Renal cortical epithelial cell (primary cell): ENCODE measurements around the gene KCTD21. TPM values are rescaled to one million over a fixed set of nuclear protein-coding genes. Genes with fewer than 3 reads are reported as not detected.
"Not testable (repeated sequence)": the region's sequence is repeated elsewhere in the genome, so short reads cannot be mapped to it uniquely, and the experiment has no call there.

Experiments
- DNase-seq: peaks from one replicate; pipeline ENCODE4 v3.0.0-alpha.2; 2011; ENCODE audit warnings: low read depth
- total RNA-seq: library from RNA; depleted of rRNA; stranded (reverse); fragments of >200 nt; gene quantifications from 2 replicates; pipeline ENCODE4 v1.2.3, GENCODE V29; 2014

Gene KCTD21
- total RNA-seq, 1 donor from 2014 or later, result 12.6 TPM

DNA sequence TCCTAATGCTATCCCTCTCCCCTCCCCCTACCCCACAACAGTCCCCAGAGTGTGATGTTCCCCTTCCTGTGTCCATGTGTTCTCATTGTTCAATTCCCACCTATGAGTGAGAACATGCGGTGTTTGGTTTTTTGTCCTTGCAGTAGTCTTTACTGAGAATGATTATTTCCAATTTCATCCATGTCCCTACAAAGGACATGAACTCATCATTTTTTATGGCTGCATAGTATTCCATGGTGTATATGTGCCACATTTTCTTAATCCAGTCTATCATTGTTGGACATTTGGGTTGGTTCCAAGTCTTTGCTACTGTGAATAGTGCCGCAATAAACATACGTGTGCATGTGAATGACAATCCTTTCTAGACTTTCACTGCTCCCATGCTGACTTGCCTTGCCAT is 12.6 kb downstream of the KCTD21 start:
- DNase-seq, result not testable (repeated sequence)

DNA sequence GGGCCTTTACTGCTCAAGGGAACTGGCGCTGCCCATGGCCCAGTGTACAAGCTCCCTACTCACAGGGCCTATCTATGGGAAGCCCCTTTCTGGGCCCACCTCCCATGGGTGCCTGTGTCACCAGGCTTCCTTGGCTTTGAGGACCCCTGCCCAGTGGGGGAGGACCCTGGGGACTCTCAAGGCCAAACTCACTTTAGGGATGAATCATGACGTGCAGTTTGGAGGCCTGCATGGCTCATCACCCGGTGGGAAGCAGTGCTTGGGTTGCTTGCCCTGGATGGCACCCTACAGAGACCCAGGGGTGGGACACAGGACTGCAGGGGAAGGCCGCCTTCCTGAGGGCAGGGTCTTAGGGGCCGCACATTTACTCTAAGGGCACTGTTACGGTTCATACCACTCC is 16.5 kb downstream of the KCTD21 start:
- DNase-seq, result no peak

DNA sequence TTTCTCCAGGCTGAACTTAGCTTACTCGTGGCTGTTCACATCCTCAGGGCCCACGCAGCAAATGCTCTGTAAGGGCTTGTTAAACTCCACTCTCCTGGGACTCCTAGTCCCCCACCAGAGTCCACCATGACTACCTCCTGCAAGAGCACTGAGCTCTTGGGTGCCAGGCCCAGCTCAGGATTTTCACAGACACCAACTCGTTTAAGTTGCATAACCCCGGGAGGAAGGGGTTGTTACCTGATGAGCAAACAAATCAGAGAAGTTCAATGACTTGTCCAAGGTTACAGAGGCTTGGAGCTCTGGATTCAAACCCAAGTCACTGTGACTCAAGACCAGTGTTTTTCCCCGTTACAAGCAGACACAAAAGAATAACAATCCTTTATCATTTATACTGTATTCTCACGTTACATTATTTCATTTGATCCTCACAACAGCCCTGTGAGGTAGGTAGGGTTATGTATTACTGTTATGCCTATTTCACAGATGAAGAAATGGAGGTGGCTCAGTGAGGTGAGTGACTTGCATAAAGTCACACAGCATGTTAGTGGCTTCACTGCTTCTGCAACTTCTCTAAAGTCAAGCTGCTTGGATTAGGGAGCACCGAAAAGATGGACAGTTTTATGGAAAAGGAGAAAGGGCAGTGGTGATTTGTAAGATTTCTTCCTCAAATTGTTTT is 17.4 kb downstream of the KCTD21 start:
- DNase-seq, result no peak

DNA sequence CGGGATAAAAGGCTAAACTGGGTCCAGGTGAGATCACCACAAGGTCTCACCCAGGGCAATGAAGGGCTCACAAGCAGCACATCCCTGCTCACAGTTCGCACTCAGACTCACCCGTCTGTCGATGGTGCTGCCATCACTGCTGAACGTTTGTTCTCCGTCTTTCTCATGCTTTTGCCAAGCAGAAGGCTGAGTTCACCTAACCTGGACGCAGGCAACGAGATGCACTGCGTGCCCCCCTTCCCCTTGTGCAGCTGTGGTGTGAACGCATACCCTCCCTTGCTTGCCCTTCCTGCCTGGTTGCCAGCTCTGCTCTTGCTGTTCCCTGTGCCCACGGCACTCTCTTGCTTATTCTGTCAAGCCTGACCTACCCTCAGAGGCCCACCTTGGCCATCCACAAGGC is 18.0 kb downstream of the KCTD21 start:
- DNase-seq, result no peak

DNA sequence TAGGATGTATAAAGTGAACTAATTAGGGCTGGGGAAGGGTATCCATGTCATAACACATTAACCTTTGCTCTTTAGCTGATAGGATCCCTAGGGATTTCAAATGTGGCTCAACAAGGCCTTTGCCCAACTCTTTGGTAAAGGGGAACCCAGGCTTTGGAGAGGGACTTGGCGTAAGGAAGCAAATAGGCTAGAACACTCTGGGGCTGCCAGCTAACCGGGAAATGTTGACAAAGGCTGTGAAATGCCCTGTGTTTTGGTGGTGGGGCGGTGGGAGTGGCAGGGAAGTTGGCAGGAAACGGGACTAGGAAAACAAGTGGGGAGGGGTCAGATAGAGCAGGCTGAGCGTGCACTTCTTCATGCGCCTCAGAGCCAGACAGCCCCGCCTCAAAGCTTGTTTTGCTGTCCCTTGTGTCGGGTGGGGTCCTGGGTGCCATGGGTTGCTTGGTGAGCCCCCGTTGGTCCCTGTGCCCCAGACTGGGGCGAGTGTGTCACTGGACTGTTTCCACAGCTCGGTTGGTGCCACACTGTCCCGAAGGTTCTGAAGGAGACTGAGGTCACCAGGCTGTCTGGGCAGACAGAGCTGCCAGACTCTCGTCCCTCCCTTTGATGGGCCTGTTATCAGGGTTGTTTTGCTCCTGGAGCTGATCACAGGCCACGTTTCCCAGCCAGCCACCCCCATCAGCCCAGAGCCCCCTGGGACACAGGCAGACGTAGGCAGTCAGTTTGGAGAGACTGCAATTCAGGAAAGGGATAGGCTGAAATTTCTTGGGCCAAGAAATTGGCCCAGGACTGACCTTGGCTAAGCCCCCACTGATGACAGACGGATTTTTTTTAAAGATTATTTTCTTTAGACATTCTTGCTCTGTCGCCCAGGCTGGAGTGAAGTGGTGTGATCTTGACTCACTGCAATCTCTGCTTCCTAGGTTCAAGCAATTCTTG is 19.6 kb downstream of the KCTD21 start:
- DNase-seq, result no peak

DNA sequence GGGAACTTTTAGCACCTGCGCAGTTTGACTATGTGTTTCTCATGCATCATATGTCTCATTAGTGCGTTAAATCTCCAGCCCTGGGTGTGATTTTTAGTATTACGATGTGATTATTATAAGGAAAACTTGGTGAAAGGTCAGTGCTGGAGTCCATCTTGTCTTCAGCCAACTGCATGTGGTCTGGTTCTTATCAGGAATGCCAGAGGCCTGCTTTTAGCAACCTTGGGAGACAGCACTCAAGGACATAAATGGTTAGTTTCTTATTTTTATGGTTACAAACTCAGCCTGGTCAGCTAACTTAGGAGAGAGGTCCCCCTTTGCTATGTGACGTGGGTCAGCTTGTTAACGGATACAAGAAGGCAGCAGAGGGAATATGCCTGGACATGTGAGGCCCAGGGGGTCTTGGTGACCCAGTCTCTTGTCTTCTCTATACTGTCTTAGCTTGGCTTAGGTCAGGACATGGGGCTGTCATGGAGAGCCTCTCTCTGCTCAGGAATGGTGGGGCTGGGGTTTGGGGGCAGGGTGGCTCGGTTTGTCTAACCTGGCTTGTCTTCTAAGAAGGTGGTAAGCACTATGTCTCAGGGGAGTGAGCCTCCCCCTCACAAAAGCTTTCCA is 21.5 kb downstream of the KCTD21 start:
- DNase-seq, result no peak

DNA sequence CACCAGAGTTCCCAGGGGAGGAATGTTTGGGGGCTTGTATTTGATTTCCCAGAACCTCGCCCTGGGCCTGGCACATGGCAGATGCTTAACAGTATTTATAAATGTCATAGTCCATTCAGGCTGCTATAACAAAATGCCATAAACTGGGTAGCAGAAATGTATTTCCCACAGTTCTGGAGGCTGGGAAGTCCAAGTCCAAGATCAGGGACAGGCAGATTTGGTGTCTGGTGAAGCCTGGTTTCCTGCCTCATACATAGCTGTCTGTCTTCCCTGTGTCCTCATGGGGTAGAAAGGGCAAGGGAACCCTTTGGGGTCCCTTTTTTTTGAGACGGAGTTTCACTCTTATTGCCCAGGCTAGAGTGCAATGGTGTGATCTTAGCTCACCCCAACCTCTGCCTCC is 24.0 kb downstream of the KCTD21 start:
- DNase-seq, result no peak

DNA sequence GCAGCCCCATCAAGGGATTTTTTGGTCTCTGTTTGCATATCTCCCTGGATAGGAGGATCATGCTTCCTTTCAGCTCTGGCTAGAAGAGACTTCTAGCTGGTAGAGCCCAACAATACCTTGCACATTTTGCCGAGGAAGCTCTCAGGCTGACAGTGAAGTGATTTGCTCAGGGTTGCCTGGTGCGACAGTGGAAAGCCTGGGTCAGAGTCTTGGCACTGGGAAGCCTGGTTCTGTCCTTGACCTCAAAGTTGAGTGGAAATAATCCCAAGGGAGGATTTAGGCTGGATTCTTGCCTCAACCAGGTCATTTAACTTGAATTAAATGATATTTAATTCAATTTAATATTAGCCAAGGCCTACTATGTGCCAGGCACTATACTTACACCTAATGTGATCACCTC is 24.6 kb downstream of the KCTD21 start:
- no peak for DNase-seq

DNA sequence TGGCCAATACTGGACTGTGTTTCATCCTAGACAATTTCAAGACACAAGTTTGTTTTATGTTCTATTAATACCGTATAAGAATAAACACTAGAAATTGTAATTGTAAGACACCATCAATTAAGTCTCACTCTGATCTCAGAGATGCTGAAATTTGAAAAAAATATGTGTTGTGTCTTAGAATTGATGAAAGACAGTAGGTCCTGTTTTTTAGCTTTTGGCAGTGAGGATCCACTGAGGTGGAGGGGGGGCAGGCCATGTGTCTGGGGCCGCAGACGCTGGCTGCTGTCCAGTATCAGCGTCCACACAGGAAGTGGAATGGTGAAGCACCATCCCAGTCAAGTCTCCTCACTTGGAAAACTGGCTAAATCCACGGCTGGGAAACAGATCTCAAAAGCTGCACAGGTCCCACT is 26.5 kb downstream of the KCTD21 start:
- DNase-seq, result no peak

DNA sequence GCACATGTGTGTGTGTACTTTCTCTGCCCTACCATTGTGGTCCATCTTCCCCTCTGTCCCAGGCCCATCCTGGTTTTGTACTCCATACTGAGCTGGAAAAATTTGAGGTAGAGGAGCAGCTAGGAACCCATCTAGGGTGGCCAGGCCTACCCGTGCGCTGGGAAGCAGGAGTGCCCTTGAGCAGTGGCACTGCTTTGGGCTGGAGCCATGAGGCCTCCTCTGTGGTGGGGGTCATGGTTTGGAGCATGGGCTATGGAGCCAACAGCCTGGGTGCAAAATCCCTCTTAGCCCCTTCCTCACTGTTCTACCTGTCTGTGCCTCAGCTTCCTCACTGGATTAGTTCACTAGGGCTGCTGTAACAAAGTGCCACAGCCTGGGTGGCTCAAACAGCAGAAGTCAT is 27.1 kb downstream of the KCTD21 start:
- no peak for DNase-seq

DNA sequence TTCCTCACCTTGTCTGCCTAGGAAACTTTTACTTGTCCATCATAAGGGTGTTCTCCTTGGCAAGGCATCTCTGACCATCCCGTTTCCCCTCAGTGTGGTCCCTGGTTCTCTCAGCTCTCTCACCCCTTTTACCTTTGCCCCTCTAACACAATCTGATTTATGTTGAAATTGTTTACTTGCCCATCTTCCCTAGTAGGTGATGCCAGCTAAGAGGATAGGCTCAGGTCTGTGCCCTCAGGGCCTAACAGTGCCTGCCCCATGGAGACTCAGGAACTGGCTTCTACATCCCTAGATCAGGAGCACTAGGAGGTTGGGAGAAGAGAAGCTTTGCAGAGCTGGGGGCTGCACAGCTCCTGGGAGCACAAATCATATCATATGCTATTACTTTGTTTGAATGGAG is 27.9 kb downstream of the KCTD21 start:
- DNase-seq, result no peak

DNA sequence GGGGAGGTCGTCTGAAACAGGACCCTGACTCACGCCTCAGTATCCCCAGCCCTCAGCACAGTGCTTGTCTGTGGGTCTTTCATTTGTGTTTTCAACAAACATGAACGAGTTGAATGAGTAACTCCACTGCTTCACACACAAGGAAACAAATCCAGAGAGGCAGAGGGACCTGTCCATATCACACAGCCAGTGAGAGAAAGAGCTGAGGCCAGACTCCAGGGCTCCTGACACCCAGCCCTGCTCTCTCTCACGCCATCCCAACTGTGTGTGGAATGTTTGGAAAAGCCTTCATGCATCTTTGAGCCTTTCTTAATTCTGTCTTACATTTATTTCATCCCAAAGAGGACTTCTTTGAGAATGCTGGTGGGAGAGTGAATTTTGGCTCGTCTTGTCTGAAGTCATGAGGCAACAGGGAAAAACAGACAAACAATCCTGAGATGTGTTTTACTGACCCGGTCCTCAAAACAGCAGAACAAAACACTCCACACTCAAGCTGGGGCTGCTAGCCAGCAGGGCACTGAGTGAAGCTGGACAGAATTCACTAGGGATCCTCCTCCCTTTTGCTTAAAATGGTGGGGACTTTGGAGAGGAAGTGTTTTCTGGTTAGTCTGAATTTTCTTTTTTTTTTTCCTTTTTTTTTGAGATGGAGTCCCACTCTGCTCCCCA is 29.3 kb downstream of the KCTD21 start:
- no peak for DNase-seq

DNA sequence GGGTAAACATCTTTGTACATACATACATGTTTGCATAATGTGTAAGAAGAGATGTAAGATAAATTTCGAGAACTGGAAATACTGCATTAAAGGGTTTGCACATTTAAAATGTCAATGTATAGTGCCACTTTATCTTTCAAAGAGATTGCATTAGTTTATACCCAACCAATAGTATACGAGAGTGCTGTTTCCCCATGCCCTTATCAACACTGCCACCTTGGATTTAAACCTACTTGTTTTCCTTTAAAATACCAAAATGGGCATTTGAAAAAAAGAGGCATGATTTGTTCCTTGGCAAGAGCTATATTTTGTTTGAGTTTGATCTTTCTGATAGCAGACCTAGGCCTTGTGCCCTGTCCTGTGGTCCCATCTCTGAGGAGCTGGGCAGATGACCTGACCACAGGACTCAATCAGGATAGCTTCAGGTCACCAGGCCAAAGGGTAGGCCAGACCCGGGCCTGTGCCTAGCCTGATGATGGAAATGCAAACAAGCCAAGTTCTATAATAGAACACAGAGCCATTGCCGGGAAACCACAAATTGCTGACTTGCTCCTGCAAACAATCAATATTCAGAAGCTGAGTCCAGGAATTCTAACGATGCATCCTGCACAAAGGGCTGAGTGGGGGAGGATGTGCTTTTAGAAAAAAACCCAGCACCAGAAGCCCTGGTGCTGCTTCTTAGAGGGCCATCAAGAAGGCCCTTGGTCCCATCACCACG is 32.1 kb downstream of the KCTD21 start:
- DNase-seq, result peak; percentile 13

DNA sequence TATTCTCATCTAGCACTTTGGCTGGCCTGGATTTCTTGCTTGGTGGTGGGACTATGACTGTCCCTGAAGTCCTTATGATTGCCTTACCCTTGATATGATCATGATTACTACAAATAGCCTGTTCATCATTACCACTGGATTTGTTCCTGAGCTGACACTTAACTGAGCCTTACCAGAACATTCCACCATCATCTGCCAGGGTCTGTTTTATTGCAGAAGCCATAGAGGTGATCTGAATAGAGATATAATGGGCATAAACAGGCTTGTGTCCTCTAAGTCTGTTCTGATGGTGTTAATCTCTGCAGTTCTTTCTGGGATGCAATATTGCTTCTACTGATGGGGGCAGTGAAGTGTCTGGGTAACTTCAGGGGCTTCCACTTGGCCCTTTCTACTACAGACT is 36.6 kb downstream of the KCTD21 start:
- DNase-seq, result no peak

DNA sequence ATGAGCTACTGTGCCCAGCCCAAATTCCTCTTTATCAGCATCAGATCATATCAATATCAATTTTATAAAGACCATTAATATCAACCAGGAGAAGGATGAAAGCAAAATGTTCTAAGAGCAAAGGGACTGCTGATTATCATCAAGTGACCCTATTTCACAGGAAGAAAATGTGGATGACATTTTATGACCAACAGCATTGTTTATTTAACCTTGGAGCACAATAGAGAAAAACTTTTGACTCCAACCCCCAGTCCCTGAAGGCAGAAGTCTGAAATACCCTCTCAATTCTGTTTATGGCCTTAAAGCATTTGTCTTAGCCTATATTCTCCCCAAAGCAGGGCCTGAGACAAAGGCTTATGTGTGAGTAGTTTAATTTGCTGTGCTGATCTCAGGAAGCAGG is 37.7 kb downstream of the KCTD21 start:
- DNase-seq, result no peak

DNA sequence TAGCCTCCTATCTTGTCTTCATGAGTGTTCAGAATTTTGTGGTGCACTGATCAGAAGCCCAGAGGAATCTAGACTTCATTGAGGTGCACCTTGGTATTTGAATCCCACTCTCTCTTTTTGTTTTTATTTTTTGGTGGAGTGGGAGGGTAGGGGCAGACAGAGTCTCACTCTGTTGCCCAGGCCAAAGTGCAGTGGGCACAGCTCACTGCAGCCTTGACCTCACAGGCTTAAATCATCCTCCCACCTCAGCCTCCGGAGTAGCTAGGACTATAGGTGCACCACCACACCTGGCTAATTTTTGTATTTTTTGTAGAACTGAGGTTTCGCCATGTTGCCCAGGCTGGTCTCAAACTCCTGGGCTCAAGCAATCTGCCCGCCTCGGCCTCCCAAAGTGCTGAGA is 38.1 kb downstream of the KCTD21 start:
- DNase-seq, result no peak

DNA sequence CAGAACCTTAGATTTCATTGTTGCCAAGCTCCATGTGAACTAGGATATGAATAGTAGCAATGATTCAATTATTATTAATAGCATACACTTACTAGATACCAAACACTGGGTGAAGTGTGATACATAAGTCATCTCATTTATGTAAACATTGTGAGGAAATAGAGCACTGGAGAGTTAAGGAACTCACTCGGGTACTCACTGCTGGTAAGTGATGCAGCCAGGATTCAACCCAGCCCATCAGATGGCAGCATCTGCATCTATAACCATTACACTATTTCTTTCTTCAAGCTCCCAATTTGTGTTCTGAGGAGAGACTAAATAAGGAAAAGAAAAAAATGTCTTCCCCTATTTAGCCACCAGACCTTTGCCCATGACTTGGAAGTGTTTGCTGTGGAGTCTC is 38.8 kb downstream of the KCTD21 start:
- DNase-seq, result no peak

DNA sequence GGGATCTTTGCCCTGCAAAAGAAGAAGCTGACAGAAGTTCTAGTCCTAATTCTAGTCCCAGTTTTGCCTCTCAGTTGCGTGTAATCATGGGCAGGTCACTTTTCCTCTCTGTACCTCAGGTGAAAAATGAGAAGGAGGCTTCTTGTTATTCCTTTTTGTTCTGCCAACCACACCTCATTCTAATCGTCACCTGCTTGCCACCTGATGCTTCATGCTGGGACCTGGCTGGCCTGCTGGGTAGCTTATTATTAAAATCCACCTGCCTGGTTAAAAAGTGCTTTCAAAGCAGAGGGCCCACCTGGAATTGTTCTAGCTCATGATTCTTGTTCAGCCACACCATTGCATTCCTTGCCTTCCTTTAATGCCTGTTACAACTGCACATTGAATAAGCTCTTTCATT is 40.6 kb downstream of the KCTD21 start:
- no peak for DNase-seq

DNA sequence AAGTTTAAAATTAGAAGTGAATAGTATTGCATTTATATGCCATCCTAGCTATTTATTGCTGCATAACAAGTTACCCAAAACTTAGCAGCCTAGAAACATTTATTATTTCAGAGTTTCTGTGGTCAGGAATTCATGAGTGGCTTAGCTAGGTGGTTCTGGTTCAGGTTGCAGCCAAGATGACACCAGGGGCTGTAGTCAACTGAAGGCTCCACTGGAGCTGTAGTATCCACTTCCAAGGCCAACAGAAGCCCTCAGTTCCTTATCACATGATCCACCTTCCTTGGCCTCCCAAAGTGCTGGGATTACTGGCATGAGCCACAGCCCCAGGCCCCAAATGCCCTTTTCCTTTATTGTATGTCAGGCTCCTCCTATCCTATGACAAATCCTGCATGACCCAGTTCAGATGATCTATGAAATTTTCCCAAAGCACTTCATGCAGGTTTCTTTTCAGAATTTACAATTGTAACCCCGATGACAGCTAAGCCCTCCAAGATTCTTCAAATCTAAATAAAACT is 42.9 kb downstream of the KCTD21 start:
- no peak for DNase-seq

DNA sequence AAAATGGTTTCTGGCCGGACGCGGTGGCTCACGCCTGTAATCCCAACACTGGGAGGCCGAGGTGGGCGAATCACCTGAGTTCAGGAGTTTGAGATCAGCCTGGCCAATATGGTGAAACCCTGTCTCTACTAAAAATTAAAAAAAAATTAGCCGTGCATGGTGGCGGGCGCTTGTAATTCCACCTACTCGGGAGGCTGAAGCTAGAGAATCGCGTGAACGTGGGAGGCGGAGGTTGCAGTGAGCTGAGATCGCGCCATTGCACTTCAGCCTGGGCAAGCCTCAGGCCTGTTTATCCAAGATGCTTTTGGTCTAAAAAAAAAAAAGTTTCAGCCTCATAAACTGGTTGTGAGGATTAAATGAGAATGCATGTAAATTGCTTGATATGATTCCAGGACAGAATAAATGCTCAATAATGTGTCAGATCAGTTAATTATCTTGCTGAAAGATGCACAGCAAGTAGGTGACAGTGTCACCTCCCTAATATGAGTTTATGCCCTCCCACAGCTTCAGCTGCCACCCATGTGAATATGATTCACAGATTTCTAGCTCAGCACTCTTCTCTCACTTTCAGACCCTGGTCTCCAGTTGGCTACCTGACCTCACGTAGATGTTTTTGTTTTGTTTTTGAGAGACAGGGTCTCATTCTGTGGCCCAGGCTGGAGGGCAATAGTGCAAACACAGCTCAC is 47.9 kb downstream of the KCTD21 start:
- DNase-seq, result no peak
